GM12874 (cell line): ENCODE measurements around the gene KDR.

Experiments
- CTCF ChIP-seq: IDR thresholded peaks from 2 replicates; pipeline ENCODE4 v1.5.1; 2011; ENCODE audit warnings: low read depth, mild to moderate bottlenecking, control low read depth, low read length, moderate library complexity; ENCODE audit not compliant: insufficient read depth

The KDR gene

GRCh38 chr4:55136634-55137033 lies 11.2 kb upstream of the KDR start:
- no peak for TF ChIP-seq CTCF

- TF ChIP-seq CTCF = no peak
Measured at GRCh38 chr4:55133951-55134350, 8.6 kb upstream of the KDR start.

GRCh38 chr4:55132775-55133174 lies 7.4 kb upstream of the KDR start:
- no peak for TF ChIP-seq CTCF

GRCh38 chr4:55127521-55127920 lies 2.1 kb upstream of the KDR start:
- TF ChIP-seq CTCF = no peak

GRCh38 chr4:55127053-55127452 lies 1.7 kb upstream of the KDR start:
- no peak for TF ChIP-seq CTCF

GRCh38 chr4:55125763-55126541 lies 557 bp upstream of the KDR start:
- TF ChIP-seq CTCF = no peak

- TF ChIP-seq CTCF = no peak
Measured at GRCh38 chr4:55124322-55125076, 896 bp downstream of the KDR start.
